Measurements from ENCODE around the gene TAPT1.

DNA sequence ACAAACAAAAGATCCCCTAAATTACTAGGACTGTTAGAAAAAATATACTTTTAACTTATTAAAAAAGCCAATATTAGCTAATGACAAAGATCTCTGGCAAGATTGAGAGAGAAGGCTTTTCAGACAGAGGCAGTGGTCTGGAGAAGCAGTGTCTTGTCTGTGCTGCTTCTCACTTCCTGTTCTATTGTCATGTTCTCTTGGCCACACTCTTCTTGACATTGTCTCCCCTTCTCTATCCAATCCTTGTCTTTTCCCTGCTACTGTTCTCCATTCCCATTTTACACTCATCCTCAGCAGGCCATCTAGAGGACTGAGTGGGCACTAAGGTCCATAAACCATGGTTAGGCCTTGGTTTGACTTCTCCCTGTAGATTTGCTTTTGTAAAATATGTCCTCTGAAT lies 14.0 kb upstream of the TAPT1 start:
- TF ChIP-seq, protein P1, sequence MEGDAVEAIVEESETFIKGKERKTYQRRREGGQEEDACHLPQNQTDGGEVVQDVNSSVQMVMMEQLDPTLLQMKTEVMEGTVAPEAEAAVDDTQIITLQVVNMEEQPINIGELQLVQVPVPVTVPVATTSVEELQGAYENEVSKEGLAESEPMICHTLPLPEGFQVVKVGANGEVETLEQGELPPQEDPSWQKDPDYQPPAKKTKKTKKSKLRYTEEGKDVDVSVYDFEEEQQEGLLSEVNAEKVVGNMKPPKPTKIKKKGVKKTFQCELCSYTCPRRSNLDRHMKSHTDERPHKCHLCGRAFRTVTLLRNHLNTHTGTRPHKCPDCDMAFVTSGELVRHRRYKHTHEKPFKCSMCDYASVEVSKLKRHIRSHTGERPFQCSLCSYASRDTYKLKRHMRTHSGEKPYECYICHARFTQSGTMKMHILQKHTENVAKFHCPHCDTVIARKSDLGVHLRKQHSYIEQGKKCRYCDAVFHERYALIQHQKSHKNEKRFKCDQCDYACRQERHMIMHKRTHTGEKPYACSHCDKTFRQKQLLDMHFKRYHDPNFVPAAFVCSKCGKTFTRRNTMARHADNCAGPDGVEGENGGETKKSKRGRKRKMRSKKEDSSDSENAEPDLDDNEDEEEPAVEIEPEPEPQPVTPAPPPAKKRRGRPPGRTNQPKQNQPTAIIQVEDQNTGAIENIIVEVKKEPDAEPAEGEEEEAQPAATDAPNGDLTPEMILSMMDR (IDR thresholded peaks at IDR 0.05): no peak
- no peak for TF ChIP-seq POLR2AphosphoS5 (IDR thresholded peaks at IDR 0.05)

Measured in upper lobe of left lung (tissue), 4 donors.